ENCODE results near the gene RPS6KC1.

DNA sequence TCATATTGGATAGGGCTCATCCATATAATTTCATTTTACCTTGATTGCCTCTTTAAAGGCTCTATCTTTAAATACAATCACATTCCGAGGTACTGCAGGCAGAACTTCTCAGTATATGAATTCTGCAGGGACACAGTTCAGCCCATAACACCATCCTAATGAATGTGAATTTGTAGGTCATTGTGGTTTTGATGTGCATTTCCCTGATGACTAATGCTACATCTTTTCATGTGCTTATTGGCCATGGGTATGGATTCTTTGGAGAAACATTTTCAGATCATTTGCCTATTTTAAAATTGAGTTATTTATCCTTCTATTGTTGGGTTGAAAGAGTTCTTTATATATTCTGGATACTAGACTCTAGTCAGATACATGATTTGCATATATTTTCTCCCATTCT, 9.6 kb upstream of the RPS6KC1 start:
- TF ChIP-seq, protein P1, sequence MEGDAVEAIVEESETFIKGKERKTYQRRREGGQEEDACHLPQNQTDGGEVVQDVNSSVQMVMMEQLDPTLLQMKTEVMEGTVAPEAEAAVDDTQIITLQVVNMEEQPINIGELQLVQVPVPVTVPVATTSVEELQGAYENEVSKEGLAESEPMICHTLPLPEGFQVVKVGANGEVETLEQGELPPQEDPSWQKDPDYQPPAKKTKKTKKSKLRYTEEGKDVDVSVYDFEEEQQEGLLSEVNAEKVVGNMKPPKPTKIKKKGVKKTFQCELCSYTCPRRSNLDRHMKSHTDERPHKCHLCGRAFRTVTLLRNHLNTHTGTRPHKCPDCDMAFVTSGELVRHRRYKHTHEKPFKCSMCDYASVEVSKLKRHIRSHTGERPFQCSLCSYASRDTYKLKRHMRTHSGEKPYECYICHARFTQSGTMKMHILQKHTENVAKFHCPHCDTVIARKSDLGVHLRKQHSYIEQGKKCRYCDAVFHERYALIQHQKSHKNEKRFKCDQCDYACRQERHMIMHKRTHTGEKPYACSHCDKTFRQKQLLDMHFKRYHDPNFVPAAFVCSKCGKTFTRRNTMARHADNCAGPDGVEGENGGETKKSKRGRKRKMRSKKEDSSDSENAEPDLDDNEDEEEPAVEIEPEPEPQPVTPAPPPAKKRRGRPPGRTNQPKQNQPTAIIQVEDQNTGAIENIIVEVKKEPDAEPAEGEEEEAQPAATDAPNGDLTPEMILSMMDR (IDR thresholded peaks at IDR 0.05) = no peak
- no peak for TF ChIP-seq EZH2 (IDR thresholded peaks at IDR 0.05; ENCODE audit: borderline replicate concordance, insufficient read depth, low read depth, low read length, poor library complexity, severe bottlenecking)
